Measurements from ENCODE around the gene SESN1. TPM values are rescaled to one million over a fixed set of nuclear protein-coding genes. Genes with fewer than 3 reads are reported as not detected.

The SESN1 gene
- total RNA-seq, 1 donor from 2014 or later: 9.1 TPM

DNA sequence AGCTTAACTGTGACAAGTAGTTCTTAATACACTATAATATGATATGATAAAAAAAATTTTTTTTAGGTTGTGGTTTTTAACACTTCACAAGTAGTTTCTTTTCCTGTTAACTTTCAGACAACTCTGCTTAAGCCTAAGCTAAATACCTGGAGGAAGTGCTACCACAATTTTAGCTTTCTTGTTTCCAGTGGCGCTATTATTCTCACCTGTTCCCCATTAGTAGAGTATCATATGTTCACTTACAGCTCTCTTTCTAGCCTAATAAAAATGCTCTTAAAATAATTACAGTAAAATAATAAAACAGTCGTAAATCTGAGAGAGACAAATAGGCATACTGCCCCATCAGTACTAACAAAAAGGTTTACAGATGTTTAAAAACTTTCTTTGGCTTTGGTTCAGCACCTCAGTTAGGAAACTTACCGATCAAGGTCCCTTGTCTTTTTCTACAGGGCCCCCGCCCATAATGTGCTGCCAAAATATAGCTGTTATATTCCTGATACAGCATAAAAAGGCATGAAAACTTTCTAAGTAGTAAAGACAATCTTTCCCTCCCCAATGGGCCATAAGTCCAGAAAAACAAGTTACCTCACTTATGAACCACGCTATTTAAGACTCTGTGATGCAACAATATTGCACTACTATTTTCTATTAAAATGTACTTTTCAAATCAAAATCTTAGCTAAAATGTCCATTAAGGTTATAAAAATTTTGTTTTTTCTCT lies 57.9 kb downstream of the SESN1 start:
- TF ChIP-seq, protein P1, sequence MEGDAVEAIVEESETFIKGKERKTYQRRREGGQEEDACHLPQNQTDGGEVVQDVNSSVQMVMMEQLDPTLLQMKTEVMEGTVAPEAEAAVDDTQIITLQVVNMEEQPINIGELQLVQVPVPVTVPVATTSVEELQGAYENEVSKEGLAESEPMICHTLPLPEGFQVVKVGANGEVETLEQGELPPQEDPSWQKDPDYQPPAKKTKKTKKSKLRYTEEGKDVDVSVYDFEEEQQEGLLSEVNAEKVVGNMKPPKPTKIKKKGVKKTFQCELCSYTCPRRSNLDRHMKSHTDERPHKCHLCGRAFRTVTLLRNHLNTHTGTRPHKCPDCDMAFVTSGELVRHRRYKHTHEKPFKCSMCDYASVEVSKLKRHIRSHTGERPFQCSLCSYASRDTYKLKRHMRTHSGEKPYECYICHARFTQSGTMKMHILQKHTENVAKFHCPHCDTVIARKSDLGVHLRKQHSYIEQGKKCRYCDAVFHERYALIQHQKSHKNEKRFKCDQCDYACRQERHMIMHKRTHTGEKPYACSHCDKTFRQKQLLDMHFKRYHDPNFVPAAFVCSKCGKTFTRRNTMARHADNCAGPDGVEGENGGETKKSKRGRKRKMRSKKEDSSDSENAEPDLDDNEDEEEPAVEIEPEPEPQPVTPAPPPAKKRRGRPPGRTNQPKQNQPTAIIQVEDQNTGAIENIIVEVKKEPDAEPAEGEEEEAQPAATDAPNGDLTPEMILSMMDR (IDR thresholded peaks at IDR 0.05): no peak

DNA sequence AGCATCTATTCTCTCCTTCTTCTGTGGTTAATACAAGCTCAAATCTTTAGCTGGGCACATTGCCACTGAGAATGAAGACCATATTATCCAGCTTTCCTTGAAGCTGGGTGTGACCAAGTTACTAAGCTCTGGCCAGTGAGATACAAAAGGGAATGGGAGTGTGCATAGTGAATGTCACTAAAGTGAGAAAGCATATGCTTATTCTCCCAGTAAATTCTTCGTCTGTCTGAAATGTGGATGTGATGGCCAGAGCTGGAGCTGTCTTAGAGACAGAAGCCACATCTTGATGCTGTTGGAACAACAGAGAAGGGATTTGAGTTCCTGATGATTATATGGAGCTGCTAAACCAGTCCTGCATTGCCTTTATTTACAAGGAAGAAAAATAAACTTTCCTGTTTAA lies 60.1 kb downstream of the SESN1 start:
- CTCF ChIA-PET: no interaction called here
- H3K9me3 Mint-ChIP-seq: no peaks in the 10 kb centered on the region
- H3K27ac Mint-ChIP-seq: no peak overlapping the region
- TF ChIP-seq, protein P1 (IDR thresholded peaks at IDR 0.05): no peak
- ATAC-seq (ENCODE audit: low read depth) (no peak), DNase-seq (no peak)
- peaks cover 24% of the 10 kb centered on the region for H3K4me1 Mint-ChIP-seq
- intact Hi-C loops (cut with micrococcal nuclease): no loop called here
- H3K4me3 Mint-ChIP-seq: no peak overlapping the region
- POLR2A ChIA-PET: no interaction called here
- H3K27me3 Mint-ChIP-seq: no peaks in the 10 kb centered on the region
- H3K36me3 Mint-ChIP-seq (ENCODE audit: low read depth): no peaks in the 10 kb centered on the region

More for the DNA sequence above, 57.9 kb downstream of the SESN1 start:
- ChIA-PET POLR2A (interaction anchor here (1.1 to 1.8 kb wide), 2 partner anchors 27 to 58 kb away, joined by 3 to 5 read pairs; partner anchors contain the start of genes CEP57L1 and SESN1), CTCF (interaction anchor here (1.6 kb wide), 1 partner anchor 36 kb away, joined by 5 read pairs; no protein-coding TSS in a partner anchor)
- ATAC-seq (ENCODE audit: low read depth) (no peak), DNase-seq (no peak)
- H3K4me1 Mint-ChIP-seq: peaks cover 26% of the 10 kb centered on the region
- no peaks in the 10 kb centered on the region for H3K9me3 Mint-ChIP-seq
- no peak overlapping the region for H3K4me3 Mint-ChIP-seq
- no peak overlapping the region for H3K27ac Mint-ChIP-seq
- intact Hi-C loops (cut with micrococcal nuclease): no loop called here
- no peaks in the 10 kb centered on the region for H3K36me3 Mint-ChIP-seq (ENCODE audit: low read depth)
- no peaks in the 10 kb centered on the region for H3K27me3 Mint-ChIP-seq

DNA sequence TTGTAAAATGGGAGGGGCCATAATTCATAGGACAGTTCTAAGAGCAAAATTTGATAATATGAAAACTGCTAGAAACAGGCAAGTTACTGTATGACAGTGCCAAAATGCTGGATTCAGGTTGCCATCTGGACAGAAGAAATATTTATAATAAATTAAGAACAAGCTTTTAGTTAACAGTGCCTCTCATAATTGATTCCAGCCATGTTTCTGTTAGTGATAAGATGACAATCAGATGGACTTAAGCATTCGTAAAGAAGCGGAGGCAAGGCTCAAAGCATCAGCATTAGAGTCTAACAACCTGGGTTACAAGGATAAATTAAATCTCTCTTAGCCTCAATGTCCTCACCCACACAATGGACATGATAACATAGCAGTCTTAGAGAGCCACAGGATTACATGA lies 61.0 kb downstream of the SESN1 start:
- Mint-ChIP-seq H3K9me3 (no peaks in the 10 kb centered on the region), H3K27ac (no peak overlapping the region), H3K36me3 (ENCODE audit: low read depth) (no peaks in the 10 kb centered on the region), H3K4me1 (peaks cover 21% of the 10 kb centered on the region), H3K27me3 (no peaks in the 10 kb centered on the region), H3K4me3 (no peak overlapping the region)
- DNase-seq: no peak
- ATAC-seq (ENCODE audit: low read depth): no peak
- CTCF ChIA-PET: no interaction called here
- POLR2A ChIA-PET: no interaction called here
- intact Hi-C loops (cut with micrococcal nuclease): loop anchor here (2.0 kb wide), 1 partner anchor 19 kb away; no protein-coding TSS in a partner anchor
- TF ChIP-seq, protein P1 (IDR thresholded peaks at IDR 0.05): no peak

DNA sequence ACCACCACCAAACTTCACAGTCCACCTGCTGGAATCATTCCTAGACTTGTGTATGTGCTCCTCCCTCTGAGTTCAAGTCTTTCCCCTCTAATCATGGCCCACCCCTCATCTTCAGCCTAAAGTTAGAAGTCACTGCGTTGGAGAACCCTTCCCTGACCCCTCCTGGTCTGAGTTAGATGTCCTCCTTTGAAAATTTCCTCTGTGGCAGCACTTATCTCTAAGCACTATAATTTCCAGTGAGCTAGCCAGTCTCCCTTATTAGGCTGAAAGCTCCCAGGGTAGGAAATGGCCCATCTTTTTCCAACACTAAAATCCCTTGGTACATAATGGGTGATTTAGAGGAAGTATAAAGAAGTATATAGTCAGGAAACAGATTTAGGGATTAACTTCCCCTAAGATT lies 63.2 kb downstream of the SESN1 start:
- no peak overlapping the region for H3K27ac Mint-ChIP-seq
- POLR2A ChIA-PET: no interaction called here
- H3K9me3 Mint-ChIP-seq: no peaks in the 10 kb centered on the region
- CTCF ChIA-PET: no interaction called here
- no peak for DNase-seq
- no peaks in the 10 kb centered on the region for H3K27me3 Mint-ChIP-seq
- no peaks in the 10 kb centered on the region for H3K36me3 Mint-ChIP-seq (ENCODE audit: low read depth)
- peaks cover 4% of the 10 kb centered on the region for H3K4me1 Mint-ChIP-seq
- no peak overlapping the region for H3K4me3 Mint-ChIP-seq
- intact Hi-C loops (cut with micrococcal nuclease): no loop called here
- no peak for ATAC-seq (ENCODE audit: low read depth)
- TF ChIP-seq, protein P1 (IDR thresholded peaks at IDR 0.05): no peak

DNA sequence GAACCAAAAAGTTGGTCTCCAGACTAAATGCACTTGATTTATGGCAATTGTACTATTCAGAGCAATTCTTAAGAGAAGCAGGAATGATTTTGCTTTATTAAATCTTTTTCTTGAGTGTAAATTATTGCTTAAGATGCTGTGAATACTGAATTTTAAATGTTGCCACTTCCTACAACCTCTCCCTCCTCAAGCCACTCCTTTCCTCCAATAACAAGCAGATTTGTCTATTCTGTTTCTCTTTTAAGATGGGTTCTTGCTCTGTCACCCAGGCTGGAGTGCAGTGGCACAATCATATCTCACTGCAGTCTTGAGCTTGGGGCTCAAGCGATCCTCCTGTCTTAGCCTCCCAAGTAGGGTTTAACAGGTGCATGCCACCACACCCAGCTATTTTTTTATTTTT lies 65.3 kb downstream of the SESN1 start:
- Mint-ChIP-seq H3K27me3 (no peaks in the 10 kb centered on the region), H3K4me1 (peaks cover 16% of the 10 kb centered on the region), H3K9me3 (no peaks in the 10 kb centered on the region), H3K27ac (no peak overlapping the region), H3K4me3 (no peak overlapping the region), H3K36me3 (ENCODE audit: low read depth) (no peaks in the 10 kb centered on the region)
- TF ChIP-seq, protein P1 (IDR thresholded peaks at IDR 0.05): no peak
- CTCF ChIA-PET: no interaction called here
- intact Hi-C loops (cut with micrococcal nuclease): no loop called here
- ATAC-seq (ENCODE audit: low read depth) (no peak), DNase-seq (no peak)
- POLR2A ChIA-PET: no interaction called here

Data from activated B cell treated with CpG ODN at 0.5 μM for 24 hours (primary cell).